IPS-11a (cell line): ENCODE measurements around the gene GPLD1.
"Not testable (repeated sequence)": the region's sequence is repeated elsewhere in the genome, so short reads cannot be mapped to it uniquely, and the experiment has no call there.

Experiments used
- H3K4me3 ChIP-seq: one replicate; pipeline ENCODE4 v1.5.1; 2013; ENCODE audit warnings: low read depth, low read length, control low read depth

GPLD1 gene, protein sequence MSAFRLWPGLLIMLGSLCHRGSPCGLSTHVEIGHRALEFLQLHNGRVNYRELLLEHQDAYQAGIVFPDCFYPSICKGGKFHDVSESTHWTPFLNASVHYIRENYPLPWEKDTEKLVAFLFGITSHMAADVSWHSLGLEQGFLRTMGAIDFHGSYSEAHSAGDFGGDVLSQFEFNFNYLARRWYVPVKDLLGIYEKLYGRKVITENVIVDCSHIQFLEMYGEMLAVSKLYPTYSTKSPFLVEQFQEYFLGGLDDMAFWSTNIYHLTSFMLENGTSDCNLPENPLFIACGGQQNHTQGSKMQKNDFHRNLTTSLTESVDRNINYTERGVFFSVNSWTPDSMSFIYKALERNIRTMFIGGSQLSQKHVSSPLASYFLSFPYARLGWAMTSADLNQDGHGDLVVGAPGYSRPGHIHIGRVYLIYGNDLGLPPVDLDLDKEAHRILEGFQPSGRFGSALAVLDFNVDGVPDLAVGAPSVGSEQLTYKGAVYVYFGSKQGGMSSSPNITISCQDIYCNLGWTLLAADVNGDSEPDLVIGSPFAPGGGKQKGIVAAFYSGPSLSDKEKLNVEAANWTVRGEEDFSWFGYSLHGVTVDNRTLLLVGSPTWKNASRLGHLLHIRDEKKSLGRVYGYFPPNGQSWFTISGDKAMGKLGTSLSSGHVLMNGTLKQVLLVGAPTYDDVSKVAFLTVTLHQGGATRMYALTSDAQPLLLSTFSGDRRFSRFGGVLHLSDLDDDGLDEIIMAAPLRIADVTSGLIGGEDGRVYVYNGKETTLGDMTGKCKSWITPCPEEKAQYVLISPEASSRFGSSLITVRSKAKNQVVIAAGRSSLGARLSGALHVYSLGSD

DNA sequence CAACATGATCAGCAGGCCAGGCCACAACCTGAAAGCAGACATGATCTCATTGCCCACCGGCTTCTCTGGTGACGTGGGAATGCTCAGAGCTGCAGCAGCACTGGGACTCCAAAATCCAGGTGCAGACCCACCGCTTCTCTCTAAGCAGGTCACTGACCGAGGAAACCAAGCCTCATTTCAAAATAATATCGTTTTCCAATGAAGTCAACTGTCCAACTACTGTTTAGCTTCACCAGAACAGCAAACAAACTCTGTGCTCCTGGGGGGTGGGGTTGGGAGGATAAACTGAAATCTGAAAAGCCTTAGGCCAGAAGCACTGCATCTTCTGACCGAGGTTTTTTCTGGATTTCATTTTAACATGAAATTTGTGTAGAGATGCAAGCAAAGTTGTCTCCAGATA, at the start of gene GPLD1:
Gene GPLD1, minus strand, starts transcription at position 109 of the 400 bp plus-strand sequence. Its CDS starts 67 bp downstream, at position 42.
- no peak within 1 kb of the TSS for H3K4me3 ChIP-seq

GRCh38 chr6:24537771-24538385, 48.5 kb upstream of the GPLD1 start:
- no peak overlapping the region for H3K4me3 ChIP-seq

DNA sequence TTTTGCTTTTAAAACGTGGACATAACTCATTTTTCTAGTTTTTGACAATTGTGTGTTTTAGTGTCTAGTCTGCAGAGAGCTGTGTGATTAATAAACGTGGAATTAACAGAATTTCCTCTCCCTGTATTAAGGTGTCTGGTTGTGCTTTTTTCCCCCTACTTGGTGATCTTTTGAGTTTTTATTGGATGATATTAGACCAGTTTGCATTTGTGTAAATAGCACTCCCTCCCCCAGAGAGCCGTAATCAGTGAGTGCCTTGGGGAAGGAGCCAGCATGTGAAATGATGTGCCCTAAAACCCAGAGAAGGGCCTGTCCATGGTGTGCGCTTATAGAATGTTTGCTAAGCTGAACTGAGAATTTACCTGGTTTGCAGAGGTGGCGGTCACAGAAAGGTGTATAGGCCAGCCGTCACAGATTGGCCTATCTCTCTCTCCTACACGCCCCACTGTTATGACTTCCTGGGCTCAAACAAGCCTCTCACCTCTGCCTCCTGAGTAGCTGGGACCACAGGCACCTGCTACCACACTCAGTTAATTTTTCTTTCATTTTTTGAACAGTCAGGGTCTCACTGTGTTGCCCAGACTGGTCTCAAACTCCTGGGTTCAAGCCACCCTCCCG, 47.8 kb upstream of the GPLD1 start:
- H3K4me3 ChIP-seq, result no peak overlapping the region

DNA sequence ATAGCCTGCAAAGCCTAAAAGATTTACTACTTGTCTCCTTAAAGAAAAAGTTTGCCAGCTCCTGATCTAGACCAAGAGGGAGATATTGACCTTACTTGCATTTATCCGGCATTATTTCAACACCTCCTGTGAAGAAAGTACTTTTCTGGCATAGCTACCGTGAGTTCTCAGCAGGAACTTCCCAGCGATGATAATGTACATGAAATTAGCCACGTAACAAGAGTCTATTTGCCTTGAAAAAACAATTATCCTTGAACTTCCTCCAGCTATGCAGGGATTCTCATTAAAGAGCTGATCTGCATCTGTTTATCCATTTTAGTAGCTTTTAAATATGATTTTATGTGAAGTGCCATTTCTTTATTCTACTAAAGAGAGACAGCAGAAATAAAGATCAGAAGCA, 47.1 kb upstream of the GPLD1 start:
- H3K4me3 ChIP-seq, result no peak overlapping the region

DNA sequence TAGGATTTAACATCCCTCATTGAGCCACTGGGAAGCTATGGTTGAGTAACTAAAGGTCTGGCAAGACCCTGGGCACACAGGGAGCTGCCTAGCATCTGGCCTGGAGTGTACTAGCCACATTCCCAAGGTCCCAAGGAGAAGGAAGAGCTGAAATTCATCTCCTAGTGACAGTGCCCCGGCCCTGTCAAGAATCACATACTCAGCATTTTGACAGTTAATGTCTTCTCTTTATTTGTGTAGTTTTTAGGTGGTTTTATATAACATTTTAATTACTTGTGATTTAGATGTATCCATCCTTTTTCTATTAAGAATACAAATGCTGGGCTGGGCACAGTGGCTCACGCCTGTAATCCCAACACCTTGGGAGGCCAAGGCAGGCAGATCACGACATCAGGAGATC, 45.8 kb upstream of the GPLD1 start:
- H3K4me3 ChIP-seq, result no peak overlapping the region

DNA sequence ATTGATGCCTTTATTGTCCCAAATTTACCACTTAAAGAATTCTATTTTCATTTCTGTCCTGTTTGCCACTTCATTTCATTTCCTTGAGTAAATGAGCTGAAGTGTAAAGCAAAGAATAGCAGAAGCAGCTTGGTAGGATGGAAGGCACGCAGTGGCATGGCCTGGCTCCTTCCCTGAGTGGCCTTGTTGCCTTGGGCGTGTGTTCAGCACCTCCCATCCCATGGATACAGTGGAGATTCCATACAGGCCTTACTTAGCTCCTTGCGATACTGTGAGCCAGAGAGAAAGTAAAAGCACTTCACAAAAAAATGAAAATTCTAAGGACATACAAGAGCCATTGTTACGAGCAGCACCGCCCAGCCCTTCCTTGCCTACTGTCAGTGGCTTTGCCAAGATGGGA, 45.0 kb upstream of the GPLD1 start:
- H3K4me3 ChIP-seq, result no peak overlapping the region

GRCh38 chr6:24529985-24530384, 40.6 kb upstream of the GPLD1 start:
- no peak overlapping the region for H3K4me3 ChIP-seq

DNA sequence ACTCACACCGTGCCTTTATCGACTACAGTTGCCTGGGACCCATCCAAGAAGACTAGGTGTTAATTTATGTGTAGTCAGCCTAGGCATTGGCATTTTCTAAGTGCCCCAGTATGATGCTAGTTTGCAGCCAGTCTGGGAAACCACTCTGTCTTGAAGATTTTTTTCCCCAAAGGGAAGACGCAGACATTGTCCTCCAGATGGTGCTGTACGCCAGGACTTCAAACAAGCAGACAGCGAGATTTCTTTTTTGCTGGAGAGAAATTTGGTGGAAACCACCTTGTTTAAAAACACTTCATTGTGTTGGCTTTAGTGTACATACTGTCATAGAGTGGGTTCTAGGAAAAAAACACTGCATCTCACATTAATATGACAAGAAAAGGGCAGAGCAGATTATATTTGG, 35.4 kb upstream of the GPLD1 start:
- no peak overlapping the region for H3K4me3 ChIP-seq

- H3K4me3 ChIP-seq, result no peak overlapping the region
Observed at GRCh38 chr6:24524329-24524728, 35.0 kb upstream of the GPLD1 start.

DNA sequence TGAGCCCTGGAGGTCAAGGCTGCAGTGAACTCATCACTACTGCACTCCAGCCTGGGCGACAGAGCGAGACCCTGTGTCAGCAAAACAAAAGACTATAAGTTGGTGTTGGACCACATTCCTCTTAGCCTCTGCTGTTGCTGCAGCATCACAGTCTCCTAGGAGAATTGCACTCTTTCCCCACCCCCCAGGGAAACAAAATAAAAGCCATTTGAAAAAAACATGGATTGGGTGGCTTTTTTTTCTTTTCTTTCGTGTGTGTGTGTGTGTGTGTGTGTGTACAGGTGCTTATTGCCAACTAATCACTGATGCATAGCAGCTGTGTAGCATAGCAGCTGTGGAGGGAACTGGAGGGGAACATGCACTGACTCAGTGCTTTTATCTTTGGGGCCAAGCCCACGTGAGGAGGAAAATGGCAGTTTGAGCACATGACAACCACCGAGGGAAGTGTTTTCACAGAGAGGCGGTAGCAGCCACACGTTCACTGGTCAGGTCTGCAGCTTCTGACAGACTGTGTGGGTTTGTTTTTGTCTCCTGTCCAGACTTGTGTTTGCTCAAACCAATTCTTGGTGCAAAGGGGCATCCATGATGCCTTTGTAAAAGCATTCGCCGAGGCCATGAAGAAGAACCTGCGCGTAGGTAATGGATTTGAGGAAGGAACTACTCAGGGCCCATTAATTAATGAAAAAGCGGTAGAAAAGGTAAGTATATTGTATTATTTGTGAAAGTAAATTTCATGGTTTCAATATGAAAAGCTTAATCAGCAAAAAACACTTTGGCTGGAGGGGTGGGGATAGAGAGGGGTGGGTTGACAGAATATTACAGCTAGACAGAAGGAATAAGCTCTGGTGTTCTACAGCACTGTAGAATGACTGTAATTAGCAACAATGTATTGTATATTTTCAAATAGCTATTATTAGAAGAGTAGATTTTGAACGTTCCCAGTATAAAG, 33.1 kb upstream of the GPLD1 start:
- no peak overlapping the region for H3K4me3 ChIP-seq

- H3K4me3 ChIP-seq, result no peak overlapping the region
Observed at GRCh38 chr6:24520929-24521546, 31.7 kb upstream of the GPLD1 start.

DNA sequence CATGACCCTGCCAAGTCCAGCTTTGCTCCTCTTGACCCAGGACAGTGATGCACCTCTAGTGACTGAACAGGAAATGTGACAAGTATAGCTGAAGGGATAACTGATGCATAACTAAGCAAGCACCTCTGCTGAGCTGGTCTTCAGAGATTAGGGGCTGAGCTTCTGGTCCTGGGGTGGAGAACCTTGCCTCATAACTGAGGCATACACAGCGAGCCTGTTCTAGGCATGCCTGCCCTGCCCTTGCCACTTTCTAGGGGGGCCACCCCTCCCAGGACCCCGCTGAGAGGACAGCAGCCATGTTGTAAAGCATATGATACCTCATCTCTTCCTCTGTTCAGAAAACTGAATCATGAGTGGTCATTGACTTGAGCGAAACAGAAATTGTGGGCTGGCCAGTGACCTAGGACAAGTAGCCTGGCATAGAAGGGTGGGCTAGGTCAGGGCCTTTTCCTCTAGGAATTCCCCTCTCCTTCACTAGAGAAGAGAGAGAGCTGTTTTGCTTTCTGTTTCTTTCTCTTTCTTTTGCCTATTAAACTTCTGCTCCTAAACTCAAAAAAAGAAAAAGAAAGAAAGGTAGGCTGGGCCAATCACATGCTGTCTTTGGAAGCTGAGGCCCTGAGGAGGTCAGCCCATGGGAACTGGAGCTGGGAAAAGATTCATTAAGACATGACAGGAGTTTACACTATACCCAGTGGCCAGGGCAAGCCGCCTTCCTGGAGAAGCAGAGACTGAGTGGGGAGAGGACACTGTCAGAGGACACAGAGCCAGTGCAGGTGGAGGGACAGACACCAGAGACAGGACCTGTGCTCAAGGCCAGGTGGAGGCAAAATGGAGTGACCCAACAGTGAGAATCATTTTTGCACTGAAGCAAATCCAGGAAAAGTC, 28.5 kb upstream of the GPLD1 start:
- no peak overlapping the region for H3K4me3 ChIP-seq

GRCh38 chr6:24513602-24514001, 24.2 kb upstream of the GPLD1 start:
- H3K4me3 ChIP-seq, result no peak overlapping the region

DNA sequence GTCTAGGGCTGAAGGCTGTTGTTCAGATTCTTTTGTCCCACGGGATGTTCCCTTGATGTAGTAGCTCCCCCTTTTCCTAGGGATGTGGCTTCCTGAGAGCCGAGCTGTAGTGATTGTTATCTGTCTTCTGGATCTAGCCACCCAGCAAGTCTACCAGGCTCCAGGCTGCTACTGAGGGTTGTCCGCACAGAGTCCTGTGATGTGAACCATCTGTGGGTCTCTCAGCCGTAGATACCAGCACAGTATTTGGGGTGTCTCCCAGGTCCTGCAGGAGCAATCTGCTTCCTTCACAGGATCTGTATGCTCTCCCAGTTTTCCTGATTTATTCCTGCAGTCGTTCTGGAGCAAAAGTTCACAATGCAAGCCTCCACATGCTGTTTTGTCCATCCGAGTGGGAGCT, 22.6 kb upstream of the GPLD1 start:
- not testable (repeated sequence) for H3K4me3 ChIP-seq

- no peak overlapping the region for H3K4me3 ChIP-seq
Observed at GRCh38 chr6:24506814-24507520, 17.6 kb upstream of the GPLD1 start.

DNA sequence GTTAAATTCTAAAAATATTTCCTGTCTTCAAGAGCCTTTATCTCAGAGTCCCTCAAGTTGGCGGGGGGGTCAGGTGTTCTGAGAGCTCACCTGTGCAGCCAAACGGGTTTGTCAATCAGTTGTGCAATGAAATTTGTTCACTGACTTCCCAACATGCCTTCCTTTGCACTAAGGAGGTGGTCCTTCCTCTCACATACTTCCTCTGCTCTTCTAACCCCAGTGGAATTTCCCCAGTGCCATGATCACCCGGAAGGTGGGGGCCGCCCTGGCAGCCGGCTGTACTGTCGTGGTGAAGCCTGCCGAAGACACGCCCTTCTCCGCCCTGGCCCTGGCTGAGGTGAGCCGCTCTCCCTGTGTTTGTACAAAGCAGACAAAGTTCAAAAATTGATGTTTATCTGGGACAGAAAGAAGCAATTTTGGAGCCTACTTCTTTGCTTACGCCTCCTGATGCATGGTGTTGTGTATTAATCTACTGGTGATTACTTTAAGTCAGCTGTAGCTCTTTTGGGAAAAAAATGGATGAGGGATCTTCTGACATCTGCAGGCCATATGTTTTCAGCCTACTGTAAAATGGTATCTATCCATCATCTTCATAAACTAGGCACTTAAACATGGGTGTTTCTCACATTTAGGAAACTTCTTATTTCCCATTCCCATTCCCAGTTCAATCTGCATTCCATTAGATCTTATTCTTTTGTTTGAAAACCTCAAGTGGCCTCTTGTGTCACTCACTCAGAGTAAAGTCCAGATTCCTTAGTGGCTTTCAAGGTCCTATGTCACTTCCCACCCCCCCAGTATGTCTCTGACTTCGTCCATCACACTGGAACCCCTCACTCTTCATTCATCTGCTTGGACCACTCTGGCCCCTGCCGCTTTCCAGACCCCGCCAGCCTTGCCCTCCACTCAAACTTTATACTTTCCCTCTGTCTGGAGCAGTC, 15.5 kb upstream of the GPLD1 start:
- no peak overlapping the region for H3K4me3 ChIP-seq

DNA sequence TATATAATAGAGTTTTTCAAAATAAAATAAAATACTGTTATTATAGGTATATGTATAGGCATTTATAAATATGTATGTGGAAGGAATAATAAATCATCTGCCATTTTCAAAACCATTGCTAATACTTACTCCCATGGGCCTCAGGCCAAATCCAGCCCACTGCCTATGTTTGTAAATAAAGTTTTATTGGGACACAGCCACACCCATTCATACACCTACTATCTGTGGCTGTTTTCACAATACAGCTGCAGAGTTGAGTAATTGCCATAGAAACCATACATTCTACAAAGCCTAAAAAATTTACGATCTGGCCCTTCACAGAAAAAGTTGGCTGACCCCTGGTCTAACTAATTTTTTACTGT, 14.9 kb upstream of the GPLD1 start:
- no peak overlapping the region for H3K4me3 ChIP-seq
